GM18909 (cell line): ENCODE results near the gene PITRM1.

ENCODE experiments used
- ATAC-seq: cut with Tn5 transposase; IDR thresholded peaks from one replicate; pipeline ENCODE4 v1.9.1; 2021; ENCODE audit warnings: mild to moderate bottlenecking; ENCODE audit not compliant: unreplicated experiment, poor library complexity

The PITRM1 gene

GRCh38 chr10:3125527-3126170 lies 46.9 kb downstream of the PITRM1 start:
- ATAC-seq: no peak

- no peak for ATAC-seq
Measured at GRCh38 chr10:3124412-3125175, 48.0 kb downstream of the PITRM1 start.

- ATAC-seq: no peak
Measured at GRCh38 chr10:3123571-3124411, 48.8 kb downstream of the PITRM1 start.

GRCh38 chr10:3122486-3123205 lies 49.9 kb downstream of the PITRM1 start:
- no peak for ATAC-seq

GRCh38 chr10:3122034-3122433 lies 50.5 kb downstream of the PITRM1 start:
- no peak for ATAC-seq

GRCh38 chr10:3119796-3120459 lies 52.7 kb downstream of the PITRM1 start:
- ATAC-seq: no peak

GRCh38 chr10:3118641-3119091 lies 53.9 kb downstream of the PITRM1 start:
- ATAC-seq: no peak

- ATAC-seq: no peak
Measured at GRCh38 chr10:3117486-3117885, 55.1 kb downstream of the PITRM1 start.

GRCh38 chr10:3116508-3117100 lies 56.0 kb downstream of the PITRM1 start:
- no peak for ATAC-seq

- ATAC-seq: no peak
Measured at GRCh38 chr10:3115685-3116084, 56.9 kb downstream of the PITRM1 start.

- no peak for ATAC-seq
Measured at GRCh38 chr10:3113343-3113720, 59.2 kb downstream of the PITRM1 start.

GRCh38 chr10:3111621-3112163 lies 60.9 kb downstream of the PITRM1 start:
- ATAC-seq: no peak

GRCh38 chr10:3110782-3111620 lies 61.6 kb downstream of the PITRM1 start:
- no peak for ATAC-seq

- ATAC-seq: no peak
Measured at GRCh38 chr10:3109633-3110032, 62.9 kb downstream of the PITRM1 start.

- ATAC-seq: no peak
Measured at GRCh38 chr10:3109196-3109595, 63.4 kb downstream of the PITRM1 start.

- no peak for ATAC-seq
Measured at GRCh38 chr10:3108575-3109105, 63.9 kb downstream of the PITRM1 start.

- ATAC-seq: no peak
Measured at GRCh38 chr10:3108033-3108432, 64.5 kb downstream of the PITRM1 start.

- ATAC-seq: no peak
Measured at GRCh38 chr10:3107426-3107961, 65.1 kb downstream of the PITRM1 start.
